Neuronal stem cell (in vitro differentiated cells): ENCODE data around the gene CNOT6L.

Experiments used
- DNase-seq: peaks from one replicate; pipeline ENCODE4 v3.0.0-alpha.2; 2013; ENCODE audit warnings: low spot score
- H2AFZ ChIP-seq: one replicate; pipeline ENCODE4 v1.6.1; 2013; ENCODE audit warnings: mild to moderate bottlenecking, low read length, inconsistent platforms
- H2AK5ac ChIP-seq: 2 replicates; pipeline ENCODE4 v1.6.1; 2013; ENCODE audit warnings: low read depth, mild to moderate bottlenecking, inconsistent platforms, low read length, moderate library complexity, mixed read lengths
- H2BK120ac ChIP-seq: 2 replicates; pipeline ENCODE4 v1.6.1; 2013; ENCODE audit warnings: low read depth, mild to moderate bottlenecking, inconsistent platforms, low read length, moderate library complexity, mixed read lengths
- H2BK12ac ChIP-seq: one replicate; pipeline ENCODE4 v1.6.1; 2013; ENCODE audit warnings: low read length, inconsistent platforms
- H2BK15ac ChIP-seq: 2 replicates; pipeline ENCODE4 v1.6.1; 2013; ENCODE audit warnings: mild to moderate bottlenecking, low read length, inconsistent platforms, mixed read lengths
- H2BK5ac ChIP-seq: one replicate; pipeline ENCODE4 v1.6.1; 2013; ENCODE audit warnings: inconsistent platforms, mild to moderate bottlenecking, low read length, moderate library complexity
- H3K14ac ChIP-seq: one replicate; pipeline ENCODE4 v1.6.1; 2013; ENCODE audit warnings: low read length, inconsistent platforms
- H3K18ac ChIP-seq: 2 replicates; pipeline ENCODE4 v1.6.1; 2013; ENCODE audit warnings: low read length, inconsistent platforms
- H3K23ac ChIP-seq: 2 replicates; pipeline ENCODE4 v1.6.1; 2013; ENCODE audit warnings: low read depth, mild to moderate bottlenecking, mixed read lengths, low read length, inconsistent platforms; ENCODE audit not compliant: poor library complexity
- H3K27ac ChIP-seq: replicated peaks from 3 replicates; pipeline ENCODE4 v1.5.1; 2013; ENCODE audit warnings: low read length, inconsistent platforms
- H3K27me3 ChIP-seq, 3 experiments: 2 replicates each; pipeline ENCODE4 v1.6.1; 2013; ENCODE audit warnings: low read length in 3 of 3, mild to moderate bottlenecking in 2 of 3, inconsistent platforms in 1 of 3, low read depth in 1 of 3, mixed read lengths in 1 of 3, moderate library complexity in 1 of 3; ENCODE audit not compliant: control insufficient read depth in 3 of 3, insufficient read depth in 3 of 3
- H3K36me3 ChIP-seq, 2 donors: replicated peaks in 1 of 2; 2 replicates each; pipeline ENCODE4 v1.6.1; 2013; ENCODE audit warnings: low read length in 2 of 2; ENCODE audit not compliant: control insufficient read depth in 2 of 2, insufficient read depth in 2 of 2
- H3K4ac ChIP-seq: 2 replicates; pipeline ENCODE4 v1.6.1; 2013; ENCODE audit warnings: inconsistent platforms, mild to moderate bottlenecking, low read length, moderate library complexity
- H3K4me1 ChIP-seq, 2 donors: 1 replicate in 1 of 2; 2 replicates in 1 of 2; pipeline ENCODE4 v1.6.1; 2013; ENCODE audit warnings: low read length in 2 of 2, low read depth in 1 of 2; ENCODE audit not compliant: control insufficient read depth in 2 of 2, insufficient read depth in 1 of 2
- H3K4me2 ChIP-seq: one replicate; pipeline ENCODE4 v1.6.1; 2013; ENCODE audit warnings: mild to moderate bottlenecking, low read length, inconsistent platforms; ENCODE audit not compliant: insufficient read depth, poor library complexity, severe bottlenecking
- H3K4me3 ChIP-seq, 2 donors: 2 replicates each; pipeline ENCODE4 v1.5.1; 2013; ENCODE audit warnings: low read length in 2 of 2, mild to moderate bottlenecking in 2 of 2, inconsistent platforms in 1 of 2, moderate library complexity in 1 of 2
- H3K79me1 ChIP-seq: one replicate; pipeline ENCODE4 v1.6.1; 2013; ENCODE audit warnings: low read depth, mild to moderate bottlenecking, inconsistent platforms, low read length, moderate library complexity
- H3K9ac ChIP-seq: one replicate; pipeline ENCODE4 v1.6.1; 2013; ENCODE audit warnings: mild to moderate bottlenecking, low read depth, low read length, inconsistent platforms; ENCODE audit not compliant: poor library complexity
- H3K9me3 ChIP-seq, 2 donors: replicated peaks in 1 of 2; 2 replicates each; pipeline versions ENCODE3 to v1.6.1; 2013; ENCODE audit warnings: low read length in 2 of 2, mild to moderate bottlenecking in 2 of 2, inconsistent platforms in 1 of 2, low read depth in 1 of 2, mixed read lengths in 1 of 2, moderate library complexity in 1 of 2; ENCODE audit not compliant: control insufficient read depth in 2 of 2, insufficient read depth in 1 of 2
- H4K8ac ChIP-seq: one replicate; pipeline ENCODE4 v1.6.1; 2013; ENCODE audit warnings: low read depth, mild to moderate bottlenecking, inconsistent platforms, low read length, moderate library complexity
- H4K91ac ChIP-seq: one replicate; pipeline ENCODE4 v1.6.1; 2013; ENCODE audit warnings: low read length, low read depth, mild to moderate bottlenecking, inconsistent platforms; ENCODE audit not compliant: poor library complexity
- WGBS, 2 donors: extraction: QIAGEN DNeasy Blood & Tissue Kit; methylation state at CpG; one replicate each; pipeline ENCODE4 v1.1.7; 2013; ENCODE audit warnings: missing lambda C conversion rate in 2 of 2, mixed read lengths in 1 of 2; ENCODE audit not compliant: insufficient read length in 2 of 2, insufficient replicate concordance in 1 of 2; ENCODE audit errors: extremely low coverage in 2 of 2; 5-methylcytosine and 5-hydroxymethylcytosine counted together

Gene CNOT6L

DNA sequence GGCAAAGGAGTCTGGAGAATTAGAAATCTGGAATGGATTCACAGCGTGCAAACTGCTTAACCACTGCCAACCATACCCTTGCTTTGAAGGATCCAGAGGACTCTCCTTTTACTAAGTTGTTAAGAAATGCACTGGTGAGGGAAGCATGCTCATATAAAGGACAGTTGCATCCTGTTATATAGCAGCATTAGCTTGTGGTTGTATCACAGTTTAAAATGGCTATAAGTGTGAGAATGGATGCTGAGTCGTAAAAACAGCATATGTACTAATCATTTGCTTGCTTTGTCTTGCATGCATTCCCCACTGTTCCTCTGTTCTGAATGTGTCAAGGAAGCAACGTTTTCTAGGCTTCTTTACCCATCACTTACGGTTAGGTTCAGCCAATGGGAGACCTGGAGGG, 112.5 kb downstream of the CNOT6L start:
- no peak overlapping the region for H3K4me2 ChIP-seq
- H2BK120ac ChIP-seq = no peak overlapping the region
- H2BK5ac ChIP-seq = no peak overlapping the region
- no peak overlapping the region for H2BK15ac ChIP-seq
- no peak overlapping the region for H3K18ac ChIP-seq
- H4K8ac ChIP-seq = no peak overlapping the region
- no peaks in the 10 kb centered on the region for H3K79me1 ChIP-seq
- H4K91ac ChIP-seq = no peak overlapping the region
- H3K9me3 ChIP-seq = no peaks in the 10 kb centered on the region
- WGBS, 2 donors = no CpG with 5 or more reads among the region's 4 CpGs
- H3K14ac ChIP-seq = no peak overlapping the region
- no peak overlapping the region for H2BK12ac ChIP-seq
- DNase-seq = no peak
- no peak overlapping the region for H3K27ac ChIP-seq
- no peak overlapping the region for H3K4me3 ChIP-seq
- H3K23ac ChIP-seq = no peak overlapping the region
- no peaks in the 10 kb centered on the region for H3K36me3 ChIP-seq
- H2AK5ac ChIP-seq = no peak overlapping the region
- no peak overlapping the region for H3K9ac ChIP-seq
- H2AFZ ChIP-seq = no peak overlapping the region
- H3K4ac ChIP-seq = no peak overlapping the region
- H3K4me1 ChIP-seq = peaks cover 2 to 25% of the 10 kb centered on the region in 2 donors
- H3K27me3 ChIP-seq = no peaks in the 10 kb centered on the region

DNA sequence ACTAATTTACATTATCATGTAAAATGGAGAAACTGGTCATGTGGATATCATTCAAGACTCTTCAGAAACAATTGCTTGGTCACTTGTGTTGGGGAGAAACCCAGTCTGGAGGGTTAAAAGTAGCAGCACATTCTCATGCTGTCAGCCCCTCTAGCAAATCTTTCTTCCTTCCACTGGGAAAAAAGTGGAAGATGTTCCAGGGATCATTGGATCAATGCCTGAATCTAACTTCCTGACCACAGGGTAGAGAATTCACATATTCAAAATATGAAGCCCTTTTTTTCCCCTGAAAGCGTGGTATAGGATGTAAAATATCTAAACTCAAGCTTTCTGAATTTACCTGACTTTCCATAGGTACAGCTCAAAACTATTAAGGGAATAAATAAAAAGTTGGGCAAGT, 115.5 kb downstream of the CNOT6L start:
- H2BK120ac ChIP-seq = no peak overlapping the region
- no peak overlapping the region for H2BK5ac ChIP-seq
- H3K18ac ChIP-seq = no peak overlapping the region
- H3K36me3 ChIP-seq = no peaks in the 10 kb centered on the region
- H4K8ac ChIP-seq = no peak overlapping the region
- H2AFZ ChIP-seq = peak overlapping the region; percentile 32
- H3K79me1 ChIP-seq = no peaks in the 10 kb centered on the region
- H2AK5ac ChIP-seq = no peak overlapping the region
- no peak overlapping the region for H3K4me2 ChIP-seq
- no peak overlapping the region for H3K4me3 ChIP-seq
- H3K14ac ChIP-seq = no peak overlapping the region
- H3K4ac ChIP-seq = no peak overlapping the region
- no peak for DNase-seq
- H3K27ac ChIP-seq = no peak overlapping the region
- H4K91ac ChIP-seq = no peak overlapping the region
- peaks cover 0 to 17% of the 10 kb centered on the region in 2 donors for H3K4me1 ChIP-seq
- WGBS, 2 donors = no CpG with 5 or more reads among the region's 1 CpG
- no peaks in the 10 kb centered on the region for H3K27me3 ChIP-seq
- H2BK15ac ChIP-seq = no peak overlapping the region
- no peak overlapping the region for H3K23ac ChIP-seq
- no peak overlapping the region for H3K9ac ChIP-seq
- no peaks in the 10 kb centered on the region for H3K9me3 ChIP-seq
- H2BK12ac ChIP-seq = no peak overlapping the region

GRCh38 chr4:77701121-77701520, 118.0 kb downstream of the CNOT6L start:
- no peak overlapping the region for H3K14ac ChIP-seq
- H3K79me1 ChIP-seq = no peaks in the 10 kb centered on the region
- no peak overlapping the region for H3K4ac ChIP-seq
- no peak for DNase-seq
- no peak overlapping the region for H3K9ac ChIP-seq
- no peaks in the 10 kb centered on the region for H3K27me3 ChIP-seq
- no peak overlapping the region for H2BK15ac ChIP-seq
- H3K4me3 ChIP-seq = no peak overlapping the region
- no peak overlapping the region for H2BK120ac ChIP-seq
- H3K4me1 ChIP-seq = peaks cover 3 to 18% of the 10 kb centered on the region in 2 donors
- H2AK5ac ChIP-seq = no peak overlapping the region
- no peak overlapping the region for H4K8ac ChIP-seq
- H4K91ac ChIP-seq = no peak overlapping the region
- no peaks in the 10 kb centered on the region for H3K36me3 ChIP-seq
- no CpG with 5 or more reads among the region's 2 CpGs for WGBS, 2 donors
- H3K27ac ChIP-seq = no peak overlapping the region
- H3K23ac ChIP-seq = no peak overlapping the region
- no peaks in the 10 kb centered on the region for H3K9me3 ChIP-seq
- H3K4me2 ChIP-seq = no peak overlapping the region
- no peak overlapping the region for H2AFZ ChIP-seq
- no peak overlapping the region for H2BK12ac ChIP-seq
- no peak overlapping the region for H3K18ac ChIP-seq
- no peak overlapping the region for H2BK5ac ChIP-seq

DNA sequence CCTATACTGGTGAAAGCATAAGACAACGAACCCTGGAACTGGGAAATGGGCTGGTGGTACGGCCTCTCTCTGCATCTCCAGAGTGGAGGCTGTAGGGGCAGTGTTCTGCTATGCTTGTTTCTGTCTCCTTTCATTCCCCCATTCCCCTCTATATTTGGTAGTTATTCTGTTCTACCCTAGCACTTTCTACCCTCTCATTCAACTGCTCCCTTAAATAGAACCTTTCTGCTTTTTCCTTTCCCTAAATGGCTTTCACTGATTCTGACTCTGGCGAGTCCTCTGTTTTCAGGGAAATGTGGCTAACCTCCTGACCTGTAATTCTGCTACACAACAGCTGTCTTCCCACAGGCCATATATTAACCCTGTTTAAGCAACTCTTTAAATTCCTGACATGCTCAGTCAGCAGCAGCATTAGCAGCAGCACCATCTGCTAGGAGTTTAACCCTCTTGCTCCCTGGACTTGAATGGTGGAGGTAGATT, 119.4 kb downstream of the CNOT6L start:
- Histone ChIP-seq H3K4me2 (peak overlapping the region; percentile 28), H3K14ac (no peak overlapping the region), H3K27ac (peak overlapping the region; percentile 87), H3K23ac (no peak overlapping the region), H4K8ac (no peak overlapping the region), H3K9me3 (no peaks in the 10 kb centered on the region), H2BK5ac (no peak overlapping the region), H3K18ac (no peak overlapping the region), H2AFZ (peak overlapping the region; percentile 61), H3K79me1 (no peaks in the 10 kb centered on the region), H2AK5ac (no peak overlapping the region), H3K4me1 (peaks cover 6 to 18% of the 10 kb centered on the region in 2 donors), H2BK15ac (no peak overlapping the region), H2BK12ac (no peak overlapping the region), H3K4me3 (no peak overlapping the region), H4K91ac (no peak overlapping the region), H3K4ac (no peak overlapping the region), H3K36me3 (no peaks in the 10 kb centered on the region), H2BK120ac (no peak overlapping the region), H3K27me3 (no peaks in the 10 kb centered on the region), H3K9ac (no peak overlapping the region)
- peak; percentile 55 for DNase-seq
- no CpG with 5 or more reads among the region's 3 CpGs for WGBS, 2 donors
